Hematopoietic multipotent progenitor cell treated with erythropoietin and hydrocortisone succinate and interleukin-3 and kit ligand, for 17 days (in vitro differentiated cells): ENCODE results near the gene L2HGDH.

Experiments
- DNase-seq: peaks from one replicate; pipeline ENCODE4 v3.0.0-alpha.2; 2015; ENCODE audit warnings: low spot score

L2HGDH gene

DNA sequence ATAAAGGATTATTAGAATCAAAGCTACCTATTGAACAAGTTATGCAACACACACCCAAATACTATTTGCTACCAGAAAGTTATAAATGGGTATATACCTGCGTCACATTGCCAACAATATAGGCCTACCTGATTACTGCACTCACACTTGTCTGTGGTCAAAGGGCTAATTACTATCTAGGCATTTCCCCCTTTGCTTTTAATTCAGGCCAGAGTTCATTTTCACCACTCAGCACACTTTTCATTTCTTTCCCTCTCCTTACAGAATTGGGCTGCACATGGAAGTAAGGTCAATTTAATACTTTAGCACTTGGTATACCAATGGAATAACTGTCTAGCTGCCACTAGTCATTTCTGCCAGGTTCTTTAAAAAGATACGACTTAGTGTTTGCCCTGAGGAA is 82.3 kb downstream of the L2HGDH start:
- no peak for DNase-seq

DNA sequence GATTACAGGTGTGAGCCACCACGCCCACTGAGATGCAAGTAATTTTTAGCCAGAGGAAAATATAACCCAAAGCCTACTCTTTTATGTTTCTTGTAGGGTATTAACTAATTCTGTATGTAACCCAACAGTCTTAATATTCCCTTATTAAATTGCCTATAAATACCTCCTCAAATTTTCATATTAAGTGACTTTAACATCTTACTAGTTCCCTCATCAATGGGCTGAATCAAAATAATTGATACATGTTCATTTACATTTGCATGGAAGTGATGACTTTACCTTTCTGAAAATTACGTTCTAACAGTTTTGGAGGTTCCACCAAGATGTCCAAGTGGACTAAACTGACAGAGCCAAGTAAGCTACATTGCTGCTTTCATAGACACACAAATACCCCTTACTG is 83.7 kb downstream of the L2HGDH start:
- no peak for DNase-seq

DNA sequence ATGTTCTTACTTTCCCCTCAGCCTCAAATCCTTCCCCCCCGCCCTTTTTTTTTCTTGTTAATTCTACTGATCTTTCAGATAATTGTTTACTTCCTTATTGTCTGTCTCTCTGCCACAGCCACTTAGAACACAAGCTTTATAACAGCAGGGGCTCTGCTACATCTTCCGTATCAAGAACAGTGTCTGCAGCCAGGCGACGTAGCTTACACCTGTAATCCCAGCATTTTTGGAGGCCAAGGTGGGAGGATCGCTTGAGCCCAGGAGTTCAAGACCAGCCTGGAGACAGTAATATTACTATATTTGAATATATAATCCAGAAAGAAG is 86.1 kb downstream of the L2HGDH start:
- DNase-seq, result no peak

DNA sequence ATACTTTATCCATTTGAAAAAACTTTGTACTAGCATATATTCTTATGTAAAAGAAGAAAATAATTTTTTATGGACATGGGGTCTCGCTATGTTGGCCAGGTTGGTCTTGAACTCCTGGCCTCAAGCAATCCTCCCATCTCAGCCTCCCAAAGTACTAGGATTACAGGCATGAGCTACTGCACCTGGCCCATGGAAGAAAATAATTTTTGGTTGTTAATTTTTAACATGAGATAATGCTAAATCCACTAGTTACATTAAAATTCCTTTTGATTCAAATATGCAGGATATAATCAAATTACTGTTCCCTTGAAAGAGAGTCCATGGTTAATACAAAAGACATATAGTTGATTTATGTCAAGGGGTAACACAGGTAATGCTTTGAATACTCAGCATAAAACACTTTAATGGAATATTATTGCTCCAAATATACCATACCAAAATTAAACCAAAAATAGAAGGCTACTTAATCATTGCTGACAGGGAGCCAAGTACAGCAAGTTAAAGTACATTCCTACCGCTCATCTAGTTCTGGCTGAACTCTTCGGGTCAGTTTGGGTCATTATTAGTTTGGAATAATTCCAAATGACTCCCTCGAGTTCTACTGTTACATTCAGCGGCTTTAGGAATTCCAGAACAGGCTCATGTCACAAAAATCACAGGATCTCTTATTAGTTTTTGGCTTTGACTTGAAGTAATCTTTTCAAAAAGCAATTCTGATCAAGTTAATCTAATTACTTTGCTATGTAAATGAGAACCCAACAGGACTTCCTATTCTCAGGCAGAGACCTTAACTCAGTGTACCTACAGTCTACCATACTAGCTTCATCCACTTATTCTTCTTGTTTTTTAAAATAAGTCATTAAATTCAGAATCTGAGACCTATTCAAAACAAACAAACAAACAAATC is 86.7 kb downstream of the L2HGDH start:
- DNase-seq, result no peak

DNA sequence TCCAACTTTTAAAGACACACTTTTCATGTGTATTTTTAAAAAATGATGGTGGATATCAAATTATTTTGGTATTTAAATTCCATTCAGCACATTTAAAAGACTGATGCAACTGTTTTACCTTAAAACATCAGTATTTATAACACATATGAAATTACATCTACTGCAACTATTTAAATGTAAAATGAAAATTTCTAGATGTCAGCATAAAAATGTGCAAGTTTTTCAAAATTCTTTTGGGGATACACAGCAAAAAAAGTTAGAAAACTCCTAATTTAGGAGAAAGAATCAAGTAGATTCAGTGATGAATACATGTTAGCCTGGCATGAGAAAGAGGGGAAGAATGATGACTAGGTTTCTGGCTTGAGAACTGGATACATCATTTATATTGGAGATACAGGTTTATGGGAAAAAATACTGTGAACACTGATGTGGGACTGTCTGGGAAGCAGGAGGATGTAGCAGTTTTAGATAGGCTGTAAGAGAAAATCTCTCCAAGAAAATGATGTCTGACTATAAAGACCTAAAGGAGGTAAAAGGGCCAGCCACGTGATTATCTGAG is 89.9 kb downstream of the L2HGDH start:
- no peak for DNase-seq

DNA sequence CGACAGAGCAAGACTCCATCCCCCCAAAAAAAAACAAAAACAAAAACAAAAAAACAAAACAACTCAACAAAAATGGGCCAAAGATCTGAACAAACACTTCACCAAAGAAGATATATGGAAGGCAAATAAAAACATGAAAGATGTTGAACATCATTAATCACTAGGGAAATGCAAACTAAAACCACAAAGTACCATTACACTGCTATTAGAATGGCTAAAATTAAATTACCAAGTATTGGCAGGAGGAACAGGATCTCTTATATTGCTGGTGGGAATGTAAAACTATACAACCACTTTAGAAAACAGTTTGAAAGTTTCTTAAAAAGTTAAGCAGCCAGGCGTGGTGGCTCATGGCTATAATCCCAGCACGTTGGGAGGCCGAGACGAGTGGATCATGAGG is 93.5 kb downstream of the L2HGDH start:
- no peak for DNase-seq

DNA sequence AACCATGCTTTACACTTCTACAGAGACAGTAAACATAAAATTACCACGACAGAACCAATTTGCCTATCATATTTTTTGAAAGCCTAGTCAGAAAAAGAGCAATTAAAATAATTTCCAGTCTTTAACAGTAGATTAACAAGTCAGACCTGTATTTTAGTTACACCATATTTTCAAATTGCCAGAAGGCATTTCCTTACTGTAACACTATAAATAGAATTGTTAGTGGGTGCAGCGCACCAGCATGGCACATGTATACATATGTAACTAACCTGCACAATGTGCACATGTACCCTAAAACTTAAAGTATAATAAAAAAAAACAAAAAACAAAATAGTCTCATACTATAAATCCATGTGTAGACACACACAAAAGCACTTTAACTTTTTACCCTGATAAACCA is 96.6 kb downstream of the L2HGDH start:
- DNase-seq, result no peak

DNA sequence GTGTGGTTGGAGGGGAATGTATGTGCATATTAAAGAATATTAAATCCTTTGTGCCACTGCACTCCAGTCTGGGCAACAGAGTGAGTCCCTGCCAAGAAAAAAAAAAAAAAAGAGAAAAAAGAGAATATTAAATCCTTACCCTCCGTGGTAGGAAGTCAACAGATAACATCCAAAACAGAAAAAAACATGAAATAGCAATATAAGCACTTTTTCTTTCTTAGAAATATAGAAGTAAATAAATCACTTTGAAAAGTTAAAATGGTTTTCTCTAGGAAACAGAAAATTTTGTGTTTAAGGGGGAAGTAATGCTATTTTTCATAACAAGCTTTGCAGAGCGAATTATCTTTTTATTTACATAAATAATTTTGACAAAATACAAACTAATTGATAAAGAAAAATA is 98.2 kb downstream of the L2HGDH start:
- DNase-seq, result no peak

DNA sequence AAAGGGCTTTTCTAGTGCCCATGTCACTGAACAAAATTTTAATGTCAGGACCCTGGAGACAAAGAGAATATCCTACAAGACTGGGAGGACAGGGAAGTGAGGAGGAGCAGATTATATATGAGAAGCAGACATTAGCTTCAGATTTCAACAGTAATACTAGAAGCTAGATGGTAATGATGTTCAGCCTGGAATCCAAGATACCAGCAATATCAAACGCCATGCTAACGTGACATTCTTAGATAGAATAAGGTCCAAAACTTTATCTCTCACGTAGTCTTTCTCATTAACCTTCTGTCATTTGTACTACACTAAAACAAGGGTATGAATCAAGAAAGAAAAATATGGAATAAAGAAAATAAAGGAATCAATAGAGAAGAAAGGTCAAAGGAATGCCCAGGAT is 99.3 kb downstream of the L2HGDH start:
- DNase-seq, result no peak

DNA sequence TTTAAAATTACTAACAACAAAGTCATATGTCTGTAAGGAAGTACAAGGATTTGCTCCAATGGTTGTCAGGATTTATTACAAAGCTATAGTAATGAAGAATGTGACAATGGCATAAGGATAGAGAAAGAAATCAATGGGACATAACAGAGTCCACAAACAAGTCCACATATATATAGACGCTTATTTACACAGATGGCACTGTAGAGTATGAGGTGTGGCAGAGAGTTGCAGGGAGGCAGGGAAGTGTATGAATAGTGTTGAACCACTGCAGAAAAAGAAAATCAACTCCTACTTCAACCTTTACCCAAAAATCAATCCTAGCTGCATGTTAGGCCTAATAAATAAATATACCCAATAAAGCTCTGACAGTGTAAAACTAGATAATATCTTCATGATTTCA is 102.0 kb downstream of the L2HGDH start:
- no peak for DNase-seq

DNA sequence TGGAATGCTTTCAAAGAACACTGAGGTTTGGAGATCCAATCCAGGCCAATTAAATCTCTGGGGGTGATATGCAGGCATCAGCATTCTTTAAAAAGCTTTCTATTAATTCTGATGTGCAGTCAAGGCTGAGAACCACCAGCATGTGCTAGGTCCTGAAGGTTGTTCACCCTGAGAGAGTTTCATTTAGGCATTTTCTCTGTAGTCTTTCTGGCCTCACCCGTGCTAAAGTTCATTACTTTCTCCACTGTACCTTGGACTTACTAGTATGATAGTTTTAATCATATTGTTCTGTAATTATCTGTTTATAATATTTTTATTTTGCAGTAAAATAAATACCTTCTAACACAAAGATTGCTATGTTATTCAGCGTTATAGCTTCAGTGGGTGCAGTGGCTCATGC is 113.5 kb downstream of the L2HGDH start:
- no peak for DNase-seq

DNA sequence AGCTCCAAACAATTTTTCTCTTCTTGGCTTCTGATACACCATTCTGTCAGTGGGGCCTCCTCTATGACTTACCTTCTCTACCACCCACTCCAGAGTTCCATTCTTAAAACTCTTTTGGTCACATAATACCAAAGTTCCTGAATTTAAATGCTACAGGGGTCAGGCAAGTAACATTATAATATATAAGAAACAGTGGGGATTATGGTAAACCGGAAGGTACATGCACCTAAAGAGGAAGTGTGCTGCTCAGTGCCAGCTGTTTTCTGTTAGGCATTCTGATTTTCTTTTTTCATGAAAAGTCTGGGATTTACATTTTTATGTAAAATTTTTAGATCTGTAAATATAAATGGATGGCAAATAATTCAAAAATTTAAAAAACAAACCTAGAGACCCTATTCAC is 120.5 kb downstream of the L2HGDH start:
- DNase-seq, result no peak
